Mesenchymal stem cell (in vitro differentiated cells and primary cell): ENCODE data around the gene IMMP2L.

Source experiments
- DNase-seq: peaks from one replicate; pipeline ENCODE4 v3.0.0-alpha.2; 2013
- H2AFZ ChIP-seq: one replicate; pipeline ENCODE4 v1.6.1; 2013; ENCODE audit warnings: low read depth, mild to moderate bottlenecking, control low read depth, inconsistent platforms, low read length, moderate library complexity
- H2AK5ac ChIP-seq: 2 replicates; pipeline ENCODE4 v1.6.1; 2013; ENCODE audit warnings: low read length, moderate library complexity, mild to moderate bottlenecking, inconsistent platforms; ENCODE audit not compliant: severe bottlenecking
- H2BK120ac ChIP-seq: one replicate; pipeline ENCODE4 v1.6.1; 2013; ENCODE audit warnings: low read depth, mild to moderate bottlenecking, inconsistent platforms, low read length, moderate library complexity
- H2BK12ac ChIP-seq, 2 experiments: one replicate each; pipeline ENCODE4 v1.6.1; 2013; ENCODE audit warnings: inconsistent platforms in 2 of 2, low read length in 2 of 2, mild to moderate bottlenecking in 2 of 2, moderate library complexity in 2 of 2, control low read depth in 1 of 2
- H2BK15ac ChIP-seq: one replicate; pipeline ENCODE4 v1.6.1; 2013; ENCODE audit warnings: mild to moderate bottlenecking, low read depth, inconsistent platforms; ENCODE audit not compliant: poor library complexity, severe bottlenecking
- H2BK5ac ChIP-seq: 2 replicates; pipeline ENCODE4 v1.6.1; 2013; ENCODE audit warnings: low read depth, mild to moderate bottlenecking, low read length, control low read depth, inconsistent platforms; ENCODE audit not compliant: poor library complexity, severe bottlenecking
- H3K14ac ChIP-seq, 2 experiments: one replicate each; pipeline ENCODE4 v1.6.1; 2013; ENCODE audit warnings: inconsistent platforms in 2 of 2, low read length in 2 of 2, control low read depth in 1 of 2, mild to moderate bottlenecking in 1 of 2, moderate library complexity in 1 of 2
- H3K18ac ChIP-seq, 2 experiments: one replicate each; pipeline ENCODE4 v1.6.1; 2013; ENCODE audit warnings: inconsistent platforms in 2 of 2, low read length in 2 of 2, control low read depth in 1 of 2, low read depth in 1 of 2, mild to moderate bottlenecking in 1 of 2
- H3K23ac ChIP-seq, 2 experiments: one replicate each; pipeline ENCODE4 v1.6.1; 2013; ENCODE audit warnings: inconsistent platforms in 2 of 2, low read length in 2 of 2, mild to moderate bottlenecking in 2 of 2, moderate library complexity in 2 of 2, control low read depth in 1 of 2
- H3K27ac ChIP-seq: 2 replicates; pipeline ENCODE4 v1.5.1; 2013; ENCODE audit warnings: mild to moderate bottlenecking, moderate library complexity, low read length, control low read depth, inconsistent platforms; ENCODE audit not compliant: poor library complexity, severe bottlenecking
- H3K27me3 ChIP-seq, 2 experiments: 2 replicates each; pipeline versions ENCODE4 v1.6.1 to v1.7.0; 2013; ENCODE audit warnings: low read length in 2 of 2, mild to moderate bottlenecking in 2 of 2, moderate library complexity in 2 of 2, control low read depth in 1 of 2, inconsistent platforms in 1 of 2; ENCODE audit not compliant: control insufficient read depth in 1 of 2, insufficient read depth in 1 of 2
- H3K36me3 ChIP-seq, 2 experiments: 2 replicates each; pipeline versions ENCODE4 v1.6.1 to v1.7.0; 2013; ENCODE audit warnings: low read length in 2 of 2, control low read depth in 1 of 2, inconsistent platforms in 1 of 2, low read depth in 1 of 2, mild to moderate bottlenecking in 1 of 2; ENCODE audit not compliant: insufficient read depth in 2 of 2, control insufficient read depth in 1 of 2
- H3K4ac ChIP-seq, 2 experiments: one replicate each; pipeline ENCODE4 v1.6.1; 2013; ENCODE audit warnings: inconsistent platforms in 2 of 2, low read length in 2 of 2, mild to moderate bottlenecking in 2 of 2, moderate library complexity in 2 of 2, control low read depth in 1 of 2, low read depth in 1 of 2
- H3K4me1 ChIP-seq: 2 replicates; pipeline ENCODE4 v1.6.1; 2013; ENCODE audit warnings: low read depth, low read length, control low read depth; ENCODE audit not compliant: control insufficient read depth, insufficient read depth
- H3K4me2 ChIP-seq: 2 replicates; pipeline ENCODE4 v1.6.1; 2013; ENCODE audit warnings: low read length, mild to moderate bottlenecking, inconsistent platforms; ENCODE audit not compliant: poor library complexity, severe bottlenecking
- H3K4me3 ChIP-seq, 2 experiments: 2 replicates each; pipeline versions ENCODE4 v1.5.1 to v1.7.0; 2013; ENCODE audit warnings: low read length in 2 of 2, mild to moderate bottlenecking in 2 of 2, control low read depth in 1 of 2, low read depth in 1 of 2; ENCODE audit not compliant: insufficient read depth in 1 of 2
- H3K79me1 ChIP-seq: replicated peaks from 2 replicates; pipeline ENCODE4 v1.6.1; 2013; ENCODE audit warnings: mild to moderate bottlenecking, control low read depth, low read length, inconsistent platforms; ENCODE audit not compliant: poor library complexity, severe bottlenecking
- H3K9ac ChIP-seq: 2 replicates; pipeline ENCODE4 v1.7.0; 2013; ENCODE audit warnings: mild to moderate bottlenecking, low read length, moderate library complexity
- H3K9me3 ChIP-seq: 2 replicates; pipeline ENCODE4 v1.7.0; 2013; ENCODE audit warnings: mild to moderate bottlenecking, low read length; ENCODE audit not compliant: control insufficient read depth
- H4K8ac ChIP-seq: one replicate; pipeline ENCODE4 v1.6.1; 2013; ENCODE audit warnings: inconsistent platforms, mild to moderate bottlenecking, low read length, moderate library complexity
- H4K91ac ChIP-seq: one replicate; pipeline ENCODE4 v1.6.1; 2013; ENCODE audit warnings: mild to moderate bottlenecking, low read length, inconsistent platforms
- whole genome bisulfite sequencing: methylation state at CpG from one replicate; pipeline ENCODE4 v1.1.7; 2013; ENCODE audit warnings: mixed read lengths; 5-methylcytosine and 5-hydroxymethylcytosine counted together

IMMP2L gene

DNA sequence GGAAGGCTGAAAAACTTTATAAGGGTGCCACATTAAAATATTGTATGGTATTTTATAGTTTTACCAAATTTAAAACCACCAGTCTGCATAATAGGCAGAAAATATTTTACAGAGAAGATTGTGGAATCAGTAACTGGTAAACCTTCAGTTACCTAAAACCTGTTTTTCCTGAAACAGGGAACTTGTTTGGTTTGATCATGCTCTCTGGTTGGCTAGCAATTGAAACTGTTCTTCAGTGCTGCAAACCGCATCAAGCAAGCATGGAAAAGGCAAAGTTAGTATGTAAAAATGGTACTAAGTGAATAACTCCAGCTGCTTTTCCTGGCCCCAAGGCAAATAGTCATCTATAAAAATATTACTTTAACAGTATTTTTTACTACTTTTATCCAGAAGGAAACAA lies 788.2 kb downstream of the IMMP2L start:
- no peak overlapping the region for H3K14ac ChIP-seq
- H3K4me1 ChIP-seq: no peaks in the 10 kb centered on the region
- H3K27ac ChIP-seq: no peak overlapping the region
- no peaks in the 10 kb centered on the region for H3K9me3 ChIP-seq
- no peak overlapping the region for H3K18ac ChIP-seq
- no peaks in the 10 kb centered on the region for H3K27me3 ChIP-seq
- no peak for DNase-seq
- no peak overlapping the region for H4K8ac ChIP-seq
- H3K4ac ChIP-seq: no peak overlapping the region
- no peak overlapping the region for H2AK5ac ChIP-seq
- no peak overlapping the region for H4K91ac ChIP-seq
- no peak overlapping the region for H2BK5ac ChIP-seq
- H2BK15ac ChIP-seq: no peak overlapping the region
- H3K23ac ChIP-seq: no peak overlapping the region
- 86% methylated on average over 1 of the region's 1 CpG for WGBS
- no peak overlapping the region for H2BK120ac ChIP-seq
- H3K9ac ChIP-seq: no peak overlapping the region
- no peak overlapping the region for H2BK12ac ChIP-seq
- no peak overlapping the region for H3K4me3 ChIP-seq
- H3K36me3 ChIP-seq: no peaks in the 10 kb centered on the region
- H3K79me1 ChIP-seq: no peaks in the 10 kb centered on the region
- no peak overlapping the region for H3K4me2 ChIP-seq
- H2AFZ ChIP-seq: no peak overlapping the region

DNA sequence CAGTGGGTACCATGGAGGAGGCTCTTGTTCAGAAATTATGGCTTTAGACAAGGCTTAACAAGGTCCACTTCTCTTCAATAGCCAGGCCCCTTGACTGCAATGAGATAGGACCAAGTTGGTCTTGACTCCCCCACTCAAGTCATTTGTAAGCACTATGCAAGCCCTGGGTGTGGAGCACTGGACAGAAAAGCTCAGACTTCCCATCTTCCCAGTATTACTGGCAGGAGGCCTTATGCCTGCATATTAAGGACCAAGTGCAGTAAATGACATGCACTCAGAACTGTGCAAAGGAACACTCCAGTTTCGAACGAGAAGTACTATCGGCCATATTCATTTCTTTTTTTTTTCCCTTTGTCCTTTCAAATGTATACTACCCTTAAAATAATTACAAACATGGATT lies 789.7 kb downstream of the IMMP2L start:
- no peak overlapping the region for H3K9ac ChIP-seq

DNA sequence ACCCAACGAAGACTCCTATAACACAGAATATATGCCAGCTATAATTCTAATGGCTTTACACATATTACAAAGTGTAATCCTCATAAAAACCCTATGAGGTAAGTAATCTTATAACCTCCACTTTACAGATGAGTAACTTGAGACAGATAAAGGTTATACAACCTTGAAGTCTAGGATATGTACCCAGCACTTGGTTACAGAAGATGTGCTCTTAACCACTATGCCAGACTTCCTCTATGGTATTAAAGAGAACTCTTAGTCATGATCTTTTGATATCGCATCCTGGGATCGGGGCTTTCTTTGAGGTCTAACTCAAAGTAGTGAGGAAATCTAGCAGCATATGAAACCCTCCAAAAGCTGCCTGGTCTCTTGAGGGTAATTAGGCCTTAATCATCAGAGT lies 790.6 kb downstream of the IMMP2L start:
- no peaks in the 10 kb centered on the region for H3K9me3 ChIP-seq
- no peak overlapping the region for H3K27ac ChIP-seq
- H2AK5ac ChIP-seq: no peak overlapping the region
- no peaks in the 10 kb centered on the region for H3K36me3 ChIP-seq
- no peak overlapping the region for H2BK15ac ChIP-seq
- no peaks in the 10 kb centered on the region for H3K4me1 ChIP-seq
- WGBS: 98% methylated on average over 2 of the region's 3 CpGs
- H3K18ac ChIP-seq: no peak overlapping the region
- no peak overlapping the region for H3K4ac ChIP-seq
- no peak overlapping the region for H4K91ac ChIP-seq
- no peak overlapping the region for H2BK120ac ChIP-seq
- no peak overlapping the region for H3K14ac ChIP-seq
- H2BK12ac ChIP-seq: no peak overlapping the region
- H3K79me1 ChIP-seq: no peaks in the 10 kb centered on the region
- H2BK5ac ChIP-seq: no peak overlapping the region
- no peak overlapping the region for H3K4me2 ChIP-seq
- no peak overlapping the region for H3K9ac ChIP-seq
- no peak overlapping the region for H3K23ac ChIP-seq
- H2AFZ ChIP-seq: no peak overlapping the region
- no peaks in the 10 kb centered on the region for H3K27me3 ChIP-seq
- H4K8ac ChIP-seq: no peak overlapping the region
- no peak for DNase-seq
- no peak overlapping the region for H3K4me3 ChIP-seq

More for the DNA sequence above, 789.7 kb downstream of the IMMP2L start:
- no peak overlapping the region for H2AK5ac ChIP-seq
- no peak overlapping the region for H3K14ac ChIP-seq
- H3K4me2 ChIP-seq: no peak overlapping the region
- H3K79me1 ChIP-seq: no peaks in the 10 kb centered on the region
- H4K8ac ChIP-seq: no peak overlapping the region
- no peaks in the 10 kb centered on the region for H3K36me3 ChIP-seq
- no peak overlapping the region for H3K18ac ChIP-seq
- H2BK5ac ChIP-seq: no peak overlapping the region
- H4K91ac ChIP-seq: no peak overlapping the region
- no peak overlapping the region for H2BK12ac ChIP-seq
- H3K27me3 ChIP-seq: no peaks in the 10 kb centered on the region
- no peak overlapping the region for H3K4ac ChIP-seq
- no peak overlapping the region for H3K4me3 ChIP-seq
- DNase-seq: no peak
- H2BK15ac ChIP-seq: no peak overlapping the region
- no peaks in the 10 kb centered on the region for H3K9me3 ChIP-seq
- H3K23ac ChIP-seq: no peak overlapping the region
- H2AFZ ChIP-seq: no peak overlapping the region
- no peak overlapping the region for H3K27ac ChIP-seq
- no peaks in the 10 kb centered on the region for H3K4me1 ChIP-seq
- WGBS: 100% methylated on average over 3 of the region's 3 CpGs
- H2BK120ac ChIP-seq: no peak overlapping the region

DNA sequence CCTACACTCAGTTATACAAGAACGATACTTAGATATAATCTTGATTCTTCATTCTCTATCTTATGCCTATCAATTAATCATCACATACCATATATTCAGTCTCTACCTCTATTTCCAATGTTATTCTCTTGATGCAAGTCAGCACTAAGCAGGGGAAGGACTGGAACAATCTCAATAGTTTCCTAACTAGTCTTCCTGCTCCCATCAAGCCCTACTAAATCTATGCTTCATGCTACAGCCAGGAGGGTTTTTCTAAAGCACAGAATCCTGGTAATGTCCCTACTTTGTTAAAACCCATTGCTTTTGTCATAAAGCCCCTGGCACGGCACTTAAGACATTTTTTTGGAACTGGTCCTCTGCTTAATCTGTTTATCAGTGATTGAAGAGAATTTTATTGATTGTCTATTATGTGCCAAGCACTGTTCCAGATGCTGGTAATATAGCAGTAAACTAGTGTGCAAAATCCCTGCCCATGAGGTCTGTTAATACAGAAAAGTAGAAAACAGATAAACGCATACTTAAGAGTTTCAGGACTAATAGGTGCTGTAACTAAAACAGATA lies 794.7 kb downstream of the IMMP2L start:
- Histone ChIP-seq H3K23ac (no peak overlapping the region), H2BK15ac (no peak overlapping the region)
- WGBS: 98% methylated on average over 3 of the region's 3 CpGs

More for the DNA sequence above, 794.7 kb downstream of the IMMP2L start:
- H2AK5ac ChIP-seq: no peak overlapping the region
- H3K27ac ChIP-seq: no peak overlapping the region
- no peaks in the 10 kb centered on the region for H3K79me1 ChIP-seq
- no peak overlapping the region for H3K4me3 ChIP-seq
- no peak overlapping the region for H3K18ac ChIP-seq
- no peak overlapping the region for H2BK12ac ChIP-seq
- no peaks in the 10 kb centered on the region for H3K27me3 ChIP-seq
- H3K9ac ChIP-seq: no peak overlapping the region
- no peak for DNase-seq
- no peak overlapping the region for H3K14ac ChIP-seq
- H3K9me3 ChIP-seq: no peaks in the 10 kb centered on the region
- H3K4ac ChIP-seq: no peak overlapping the region
- no peak overlapping the region for H4K8ac ChIP-seq
- no peak overlapping the region for H2BK120ac ChIP-seq
- no peak overlapping the region for H3K4me2 ChIP-seq
- H2BK5ac ChIP-seq: no peak overlapping the region
- H4K91ac ChIP-seq: no peak overlapping the region
- no peak overlapping the region for H2AFZ ChIP-seq
- H3K4me1 ChIP-seq: no peaks in the 10 kb centered on the region
- H3K36me3 ChIP-seq: no peaks in the 10 kb centered on the region
